ENCODE data around the gene SARNP.

- TF ChIP-seq CTCF (IDR thresholded peaks at IDR 0.05 in 4 of 5, conservative IDR thresholded peaks at IDR 0.05 in 1 of 5) (no peak), POLR2A (IDR thresholded peaks at IDR 0.05) (no peak)
These were observed 35.2 kb upstream of the SARNP start for GRCh38 chr12:55852740-55853139.

All from gastrocnemius medialis (tissue), 4 donors.